K562 (cell line): ENCODE data around the gene HYPK. TPM values are rescaled to one million over a fixed set of nuclear protein-coding genes. Genes with fewer than 3 reads are reported as not detected.

Source experiments
- SAFB2 ChIP-seq: fragments of 200-400 bp; formaldehyde crosslinking; IDR thresholded peaks from 2 replicates; pipeline ENCODE4 v1.6.1; 2018; ENCODE audit warnings: borderline replicate concordance, low read length, low read depth, moderate library complexity; ENCODE audit not compliant: severe bottlenecking
- TGIF2 ChIP-seq: sonication (generic); formaldehyde crosslinking; IDR thresholded peaks from 2 replicates; pipeline ENCODE4 v1.8.1; 2022; ENCODE audit warnings: mild to moderate bottlenecking, missing genetic modification reagents, moderate library complexity
- ZBTB40 ChIP-seq, 2 experiments: fragments of 450-650 bp in 1 of 2; sonication (generic) in 1 of 2; formaldehyde crosslinking in 1 of 2; IDR thresholded peaks; 2 replicates each; pipeline versions ENCODE4 v1.7.1 to v1.9.0; 2016 to 2022; ENCODE audit warnings: inconsistent platforms in 1 of 2, mild to moderate bottlenecking in 1 of 2, missing genetic modification reagents in 1 of 2
- polyA plus RNA-seq, 8 experiments: library from polyadenylated mRNA; depleted of rRNA in 4 of 8; stranded (reverse) in 5 of 8; unstranded in 3 of 8; fragments of >200 nt; fragmentation: Nextera tagmentation in 2 of 8; fragmentation: Illumina TruSeq in 1 of 8; extraction: Ambion mirVana in 2 of 8; extraction: Trizol in 1 of 8; gene quantifications; 2 replicates each; pipeline versions ENCODE4 v1.2.1 to v1.2.3, GENCODE V29; 2011 to 2014; ENCODE audit warnings: inconsistent platforms in 1 of 8, missing spikeins in 1 of 8
- total RNA-seq, 7 experiments: library from RNA; depleted of rRNA in 6 of 7; stranded (reverse); fragments of >200 nt in 6 of 7; fragmentation: Illumina TruSeq in 2 of 7; extraction: Trizol in 2 of 7; gene quantifications; 2 replicates each; pipeline versions ENCODE4 v1.2.1 to v1.2.3, GENCODE V29; 2011 to 2021; ENCODE audit warnings: low replicate concordance in 1 of 7
- TF ChIP-seq, protein P1 (sequence below): fragments of 450-650 bp; IDR thresholded peaks from 2 replicates; pipeline ENCODE4 v1.7.1; 2018; ENCODE audit warnings: mild to moderate bottlenecking, low read depth; ENCODE audit not compliant: partially characterized antibody
- TF ChIP-seq, protein P2 (sequence below): sonication (generic); formaldehyde crosslinking; IDR thresholded peaks from 2 replicates; pipeline ENCODE4 v1.8.0; 2023; ENCODE audit warnings: mild to moderate bottlenecking, missing genetic modification reagents

HYPK gene
- total and polyA plus RNA-seq, 9 of the 15 experiments (the other 6 are each of a cell fraction or from before 2014, with no cell fraction given) = 7.2 to 28.0 (median 21.1) TPM

- TF ChIP-seq ZBTB40 (IDR thresholded peaks at IDR 0.05) (peak; percentile 93), ZBTB40 (CRISPR knock-in tag; IDR thresholded peaks at IDR 0.05) (no peak), SAFB2 (no peak), TGIF2 (no peak)
- TF ChIP-seq, protein P1, sequence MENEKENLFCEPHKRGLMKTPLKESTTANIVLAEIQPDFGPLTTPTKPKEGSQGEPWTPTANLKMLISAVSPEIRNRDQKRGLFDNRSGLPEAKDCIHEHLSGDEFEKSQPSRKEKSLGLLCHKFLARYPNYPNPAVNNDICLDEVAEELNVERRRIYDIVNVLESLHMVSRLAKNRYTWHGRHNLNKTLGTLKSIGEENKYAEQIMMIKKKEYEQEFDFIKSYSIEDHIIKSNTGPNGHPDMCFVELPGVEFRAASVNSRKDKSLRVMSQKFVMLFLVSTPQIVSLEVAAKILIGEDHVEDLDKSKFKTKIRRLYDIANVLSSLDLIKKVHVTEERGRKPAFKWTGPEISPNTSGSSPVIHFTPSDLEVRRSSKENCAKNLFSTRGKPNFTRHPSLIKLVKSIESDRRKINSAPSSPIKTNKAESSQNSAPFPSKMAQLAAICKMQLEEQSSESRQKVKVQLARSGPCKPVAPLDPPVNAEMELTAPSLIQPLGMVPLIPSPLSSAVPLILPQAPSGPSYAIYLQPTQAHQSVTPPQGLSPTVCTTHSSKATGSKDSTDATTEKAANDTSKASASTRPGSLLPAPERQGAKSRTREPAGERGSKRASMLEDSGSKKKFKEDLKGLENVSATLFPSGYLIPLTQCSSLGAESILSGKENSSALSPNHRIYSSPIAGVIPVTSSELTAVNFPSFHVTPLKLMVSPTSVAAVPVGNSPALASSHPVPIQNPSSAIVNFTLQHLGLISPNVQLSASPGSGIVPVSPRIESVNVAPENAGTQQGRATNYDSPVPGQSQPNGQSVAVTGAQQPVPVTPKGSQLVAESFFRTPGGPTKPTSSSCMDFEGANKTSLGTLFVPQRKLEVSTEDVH = peak; percentile 92
- TF ChIP-seq, protein P2, sequence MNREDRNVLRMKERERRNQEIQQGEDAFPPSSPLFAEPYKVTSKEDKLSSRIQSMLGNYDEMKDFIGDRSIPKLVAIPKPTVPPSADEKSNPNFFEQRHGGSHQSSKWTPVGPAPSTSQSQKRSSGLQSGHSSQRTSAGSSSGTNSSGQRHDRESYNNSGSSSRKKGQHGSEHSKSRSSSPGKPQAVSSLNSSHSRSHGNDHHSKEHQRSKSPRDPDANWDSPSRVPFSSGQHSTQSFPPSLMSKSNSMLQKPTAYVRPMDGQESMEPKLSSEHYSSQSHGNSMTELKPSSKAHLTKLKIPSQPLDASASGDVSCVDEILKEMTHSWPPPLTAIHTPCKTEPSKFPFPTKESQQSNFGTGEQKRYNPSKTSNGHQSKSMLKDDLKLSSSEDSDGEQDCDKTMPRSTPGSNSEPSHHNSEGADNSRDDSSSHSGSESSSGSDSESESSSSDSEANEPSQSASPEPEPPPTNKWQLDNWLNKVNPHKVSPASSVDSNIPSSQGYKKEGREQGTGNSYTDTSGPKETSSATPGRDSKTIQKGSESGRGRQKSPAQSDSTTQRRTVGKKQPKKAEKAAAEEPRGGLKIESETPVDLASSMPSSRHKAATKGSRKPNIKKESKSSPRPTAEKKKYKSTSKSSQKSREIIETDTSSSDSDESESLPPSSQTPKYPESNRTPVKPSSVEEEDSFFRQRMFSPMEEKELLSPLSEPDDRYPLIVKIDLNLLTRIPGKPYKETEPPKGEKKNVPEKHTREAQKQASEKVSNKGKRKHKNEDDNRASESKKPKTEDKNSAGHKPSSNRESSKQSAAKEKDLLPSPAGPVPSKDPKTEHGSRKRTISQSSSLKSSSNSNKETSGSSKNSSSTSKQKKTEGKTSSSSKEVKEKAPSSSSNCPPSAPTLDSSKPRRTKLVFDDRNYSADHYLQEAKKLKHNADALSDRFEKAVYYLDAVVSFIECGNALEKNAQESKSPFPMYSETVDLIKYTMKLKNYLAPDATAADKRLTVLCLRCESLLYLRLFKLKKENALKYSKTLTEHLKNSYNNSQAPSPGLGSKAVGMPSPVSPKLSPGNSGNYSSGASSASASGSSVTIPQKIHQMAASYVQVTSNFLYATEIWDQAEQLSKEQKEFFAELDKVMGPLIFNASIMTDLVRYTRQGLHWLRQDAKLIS (CRISPR knock-in tag) = no peak
These were observed at the start of gene HYPK (continued) for GRCh38 chr15:43800286-43801141.
